ENCODE data around the gene PHC2. TPM values are rescaled to one million over a fixed set of nuclear protein-coding genes. Genes with fewer than 3 reads are reported as not detected.
"Not testable (repeated sequence)": the region's sequence is repeated elsewhere in the genome, so short reads cannot be mapped to it uniquely, and the experiment has no call there.

Gene PHC2
- total RNA-seq, 6 donors from 2014 or later = 103 to 173 (median 129) TPM

DNA sequence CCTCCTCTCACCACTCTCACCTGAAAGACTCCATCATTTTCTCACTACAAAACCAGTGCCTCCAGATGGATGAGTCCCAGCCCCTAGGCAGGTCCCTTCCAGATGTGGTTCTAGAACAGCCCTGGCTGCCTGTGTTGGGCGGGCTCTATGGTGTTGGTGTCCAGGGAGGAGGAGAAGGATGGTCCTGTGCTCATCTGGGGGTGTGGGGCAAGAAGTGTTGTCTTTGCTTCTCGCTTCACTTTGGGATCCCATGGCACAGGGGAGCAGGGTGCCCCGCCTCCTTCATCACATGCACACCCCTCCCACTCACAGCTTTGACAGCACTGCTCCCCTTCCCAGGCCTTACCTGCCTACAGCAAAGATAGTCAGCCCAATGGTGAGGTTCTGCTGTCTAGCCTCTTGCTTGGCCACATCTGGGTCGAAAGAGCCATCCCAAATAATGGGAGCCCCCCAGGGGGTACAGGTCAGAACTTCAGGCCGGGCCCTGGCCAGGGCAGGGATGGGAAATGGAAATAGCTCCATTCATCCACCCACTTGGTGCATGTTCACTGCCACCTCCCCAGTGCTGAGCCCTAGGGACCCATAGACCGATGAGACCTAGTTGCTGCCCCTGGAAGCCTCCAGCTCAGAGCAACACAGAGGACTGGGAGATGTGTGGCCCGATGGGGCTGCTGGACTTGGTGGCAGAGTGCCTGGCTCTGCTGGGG, 119.0 kb downstream of the PHC2 start:
- Histone ChIP-seq H3K27ac (no peak overlapping the region), H3K4me1 (peaks cover 4 to 10% (median 4%) of the 10 kb centered on the region in 4 donors), H3K4me3 (no peak overlapping the region), H3K36me3 (no peaks in the 10 kb centered on the region), H3K27me3 (peaks cover 0 to 4% (median 2%) of the 10 kb centered on the region in 4 donors), H3K9me3 (no peaks in the 10 kb centered on the region)
- 84 to 88% methylated on average over 6 of the region's 7 CpGs for WGBS, 2 donors
- ATAC-seq (ENCODE audit: low FRiP score in 2 of 2) (peak in 1 of 2 donors; percentile 61), DNase-seq (no peak)
- no peak for TF ChIP-seq EP300 (IDR thresholded peaks at IDR 0.05)
- TF ChIP-seq, protein P1, sequence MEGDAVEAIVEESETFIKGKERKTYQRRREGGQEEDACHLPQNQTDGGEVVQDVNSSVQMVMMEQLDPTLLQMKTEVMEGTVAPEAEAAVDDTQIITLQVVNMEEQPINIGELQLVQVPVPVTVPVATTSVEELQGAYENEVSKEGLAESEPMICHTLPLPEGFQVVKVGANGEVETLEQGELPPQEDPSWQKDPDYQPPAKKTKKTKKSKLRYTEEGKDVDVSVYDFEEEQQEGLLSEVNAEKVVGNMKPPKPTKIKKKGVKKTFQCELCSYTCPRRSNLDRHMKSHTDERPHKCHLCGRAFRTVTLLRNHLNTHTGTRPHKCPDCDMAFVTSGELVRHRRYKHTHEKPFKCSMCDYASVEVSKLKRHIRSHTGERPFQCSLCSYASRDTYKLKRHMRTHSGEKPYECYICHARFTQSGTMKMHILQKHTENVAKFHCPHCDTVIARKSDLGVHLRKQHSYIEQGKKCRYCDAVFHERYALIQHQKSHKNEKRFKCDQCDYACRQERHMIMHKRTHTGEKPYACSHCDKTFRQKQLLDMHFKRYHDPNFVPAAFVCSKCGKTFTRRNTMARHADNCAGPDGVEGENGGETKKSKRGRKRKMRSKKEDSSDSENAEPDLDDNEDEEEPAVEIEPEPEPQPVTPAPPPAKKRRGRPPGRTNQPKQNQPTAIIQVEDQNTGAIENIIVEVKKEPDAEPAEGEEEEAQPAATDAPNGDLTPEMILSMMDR (IDR thresholded peaks at IDR 0.05) = no peak
- no peak for TF ChIP-seq POLR2A (IDR thresholded peaks at IDR 0.05)
- no peak for TF ChIP-seq POLR2AphosphoS5 (IDR thresholded peaks at IDR 0.05)

DNA sequence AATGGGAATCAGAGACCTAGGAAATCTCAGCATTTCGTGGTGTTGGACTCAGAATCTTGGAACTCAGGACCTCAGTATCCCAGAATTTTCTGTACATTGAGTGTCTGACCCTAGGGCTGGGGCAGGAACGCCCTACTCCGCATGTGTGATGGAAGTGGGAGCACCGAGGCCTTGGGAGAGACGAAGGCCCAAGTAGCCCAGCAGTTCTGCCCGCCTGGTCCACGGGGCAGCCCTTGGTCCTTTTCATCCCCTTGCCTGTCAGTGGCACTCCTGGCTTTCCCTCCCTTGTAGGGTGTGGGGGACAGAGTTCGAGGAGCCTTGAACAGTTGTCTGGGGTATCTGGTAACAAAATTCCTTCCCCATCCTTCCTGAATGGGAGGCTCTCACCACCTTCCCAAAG, 120.2 kb downstream of the PHC2 start:
- ATAC-seq (ENCODE audit: low FRiP score in 2 of 2) = no peak
- WGBS, 2 donors = 87 to 97% methylated on average over 5 to 7 of the region's 8 CpGs
- DNase-seq = no peak
- Histone ChIP-seq H3K27me3 (peaks cover 0 to 10% (median 5%) of the 10 kb centered on the region in 4 donors), H3K4me1 (peaks cover 10 to 16% (median 12%) of the 10 kb centered on the region in 4 donors), H3K4me3 (no peak overlapping the region), H3K36me3 (no peaks in the 10 kb centered on the region), H3K27ac (no peak overlapping the region), H3K9me3 (no peaks in the 10 kb centered on the region)
- no peak for TF ChIP-seq POLR2A (IDR thresholded peaks at IDR 0.05)
- TF ChIP-seq EP300 (IDR thresholded peaks at IDR 0.05) = no peak
- TF ChIP-seq, protein P1 (IDR thresholded peaks at IDR 0.05) = no peak
- no peak for TF ChIP-seq POLR2AphosphoS5 (IDR thresholded peaks at IDR 0.05)

DNA sequence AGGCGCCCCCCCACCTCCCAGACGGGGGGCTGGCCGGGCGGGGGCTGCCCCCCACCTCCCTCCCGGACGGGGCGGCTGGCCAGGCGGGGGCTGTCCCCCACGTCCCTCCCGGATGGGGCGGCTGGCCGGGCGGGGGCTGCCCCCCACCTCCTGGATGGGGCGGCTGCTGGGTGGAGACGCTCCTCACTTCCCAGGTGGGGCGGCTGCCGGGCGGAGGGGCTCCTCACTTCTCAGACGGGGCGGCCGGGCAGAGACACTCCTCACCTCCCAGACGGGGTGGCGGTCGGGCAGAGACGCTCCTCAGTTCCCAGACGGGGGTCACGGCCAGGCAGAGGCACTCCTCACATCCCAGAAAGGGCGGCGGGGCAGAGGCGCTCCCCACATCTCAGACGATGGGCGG, 121.5 kb downstream of the PHC2 start:
- 99% methylated on average over 24 of the region's 32 CpGs; no CpG with 5 or more reads in 1 of the 2 donors for WGBS, 2 donors
- DNase-seq = not testable (repeated sequence)

DNA sequence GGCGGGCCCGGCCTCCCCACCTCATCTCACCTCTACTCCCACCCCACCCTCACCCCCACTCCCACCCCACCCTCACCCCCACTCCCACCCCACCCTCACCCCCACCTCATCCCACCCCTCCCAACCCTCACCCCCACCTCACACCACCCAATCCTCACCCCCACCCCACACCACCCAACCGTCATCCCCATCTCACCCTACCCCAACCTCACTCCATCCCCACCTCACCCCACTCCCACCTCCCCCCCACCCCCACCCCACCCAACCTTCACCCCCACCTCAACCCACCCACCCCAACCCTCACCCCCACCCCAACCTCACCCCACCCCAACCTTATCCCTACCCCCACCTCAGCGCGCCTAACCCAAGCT, 123.4 kb downstream of the PHC2 start:
- H3K9me3 ChIP-seq = no peaks in the 10 kb centered on the region
- ATAC-seq (ENCODE audit: low FRiP score in 2 of 2) (no peak), DNase-seq (no peak)
- H3K27ac ChIP-seq = no peak overlapping the region
- TF ChIP-seq, protein P1 (IDR thresholded peaks at IDR 0.05) = no peak
- H3K36me3 ChIP-seq = no peaks in the 10 kb centered on the region
- peaks cover 10 to 16% (median 13%) of the 10 kb centered on the region in 4 donors for H3K4me1 ChIP-seq
- 52 to 77% methylated on average over 2 of the region's 5 CpGs for WGBS, 2 donors
- H3K4me3 ChIP-seq = no peak overlapping the region
- peaks cover 0 to 10% (median 5%) of the 10 kb centered on the region in 4 donors for H3K27me3 ChIP-seq

More for the DNA sequence above, 121.5 kb downstream of the PHC2 start:
- not testable (repeated sequence) for H3K27ac ChIP-seq; ATAC-seq (ENCODE audit: low FRiP score in 2 of 2); H3K4me3 ChIP-seq; H3K9me3 ChIP-seq; H3K27me3 ChIP-seq; H3K36me3 ChIP-seq
- peaks cover 10 to 16% (median 12%) of the 10 kb centered on the region in 4 donors for H3K4me1 ChIP-seq

DNA sequence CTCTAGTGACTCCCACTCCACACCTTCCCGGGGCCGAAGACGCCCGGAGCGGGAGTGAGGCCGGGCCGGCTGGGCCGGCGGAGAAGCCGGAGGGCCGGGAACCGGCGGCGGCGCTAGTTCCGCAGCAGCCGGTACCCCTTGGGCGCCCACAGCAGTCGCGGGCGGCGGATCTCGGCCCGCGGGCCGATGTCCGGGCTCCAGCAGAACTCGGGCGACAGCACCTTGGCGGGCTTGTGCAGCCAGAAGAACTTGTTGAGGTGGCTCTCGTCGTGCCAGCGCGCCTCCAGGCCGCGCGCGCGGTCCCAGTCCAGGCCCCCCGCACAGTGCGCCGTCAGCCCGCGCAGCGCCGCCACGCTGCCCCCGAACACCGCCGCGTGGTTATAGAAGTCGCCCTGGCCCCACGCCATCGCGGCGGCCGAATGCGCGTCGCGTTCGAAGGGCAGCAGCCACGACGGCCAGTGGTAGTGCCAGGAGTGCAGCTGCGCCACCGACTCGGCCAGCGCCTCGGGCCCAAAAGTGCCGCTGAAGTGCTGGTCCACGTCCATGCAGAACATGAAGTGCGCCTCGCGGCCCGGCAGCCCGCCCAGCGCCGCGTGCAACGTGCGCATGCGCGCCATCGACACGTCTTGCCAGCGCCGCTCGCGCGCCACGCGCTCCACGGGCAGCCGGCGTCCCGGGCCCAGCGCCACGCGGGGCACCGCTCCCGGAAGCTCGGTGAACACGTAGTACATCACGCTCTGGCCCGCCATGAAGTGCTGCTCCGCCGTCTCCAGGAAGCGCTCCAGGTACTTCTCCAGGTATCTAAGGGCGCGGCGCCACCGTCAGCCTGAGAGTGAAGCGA, 124.0 kb downstream of the PHC2 start:
- DNase-seq = peak; percentile 56 to 91
- WGBS, 2 donors = 29 to 37% methylated on average over 18 to 77 of the region's 113 CpGs
- H3K9me3 ChIP-seq = no peaks in the 10 kb centered on the region
- H3K27me3 ChIP-seq = peaks cover 0 to 10% (median 5%) of the 10 kb centered on the region in 4 donors
- peak; percentile 56 to 61 for ATAC-seq (ENCODE audit: low FRiP score in 2 of 2)
- H3K4me1 ChIP-seq = peaks cover 10 to 20% (median 18%) of the 10 kb centered on the region in 4 donors
- H3K36me3 ChIP-seq = no peaks in the 10 kb centered on the region
- no peak overlapping the region for H3K27ac ChIP-seq
- peak overlapping the region in 3 of 4 donors; percentile 6 to 38 (median 36) for H3K4me3 ChIP-seq
- no peak for TF ChIP-seq POLR2A (IDR thresholded peaks at IDR 0.05)
- TF ChIP-seq POLR2AphosphoS5 (IDR thresholded peaks at IDR 0.05) = no peak
- TF ChIP-seq EP300 (IDR thresholded peaks at IDR 0.05) = no peak
- TF ChIP-seq, protein P1 (IDR thresholded peaks at IDR 0.05) = no peak
